ENCODE results near the gene TUBA1C. TPM values are rescaled to one million over a fixed set of nuclear protein-coding genes. Genes with fewer than 3 reads are reported as not detected.
"Not testable (repeated sequence)": the region's sequence is repeated elsewhere in the genome, so short reads cannot be mapped to it uniquely, and the experiment has no call there.

The TUBA1C gene
- polyA plus RNA-seq, 1 donor from 2014 or later, result 63.0 TPM

GRCh38 chr12:49277466-49277865, 12.6 kb downstream of the TUBA1C start:
- H3K9ac ChIP-seq (ENCODE audit: low read length), result no peak overlapping the region
- H3K9me2 ChIP-seq (ENCODE audit: insufficient read depth, low read length), result no peaks in the 10 kb centered on the region
- no peak overlapping the region for H3K4me2 ChIP-seq (ENCODE audit: low read length)
- H3K36me3 ChIP-seq (ENCODE audit: insufficient read depth, low read length), result no peaks in the 10 kb centered on the region
- no peak overlapping the region for H3K4me3 ChIP-seq (ENCODE audit: low read length)
- H3K9me3 ChIP-seq (ENCODE audit: low read length), result no peaks in the 10 kb centered on the region
- H4K20me1 ChIP-seq (ENCODE audit: insufficient read depth), result no peaks in the 10 kb centered on the region
- no peaks in the 10 kb centered on the region for H3K27me3 ChIP-seq (ENCODE audit: insufficient read depth, low read depth, low read length)
- H3K27ac ChIP-seq (ENCODE audit: low read length), result no peak overlapping the region
- TF ChIP-seq CTCF (IDR thresholded peaks at IDR 0.05; ENCODE audit: poor library complexity, severe bottlenecking) (no peak), REST (IDR thresholded peaks at IDR 0.05; ENCODE audit: borderline replicate concordance) (no peak)
- no peaks in the 10 kb centered on the region for H3F3A ChIP-seq (ENCODE audit: insufficient read depth, low read length, poor library complexity, severe bottlenecking)
- H2AFZ ChIP-seq (ENCODE audit: low read depth, low read length), result no peak overlapping the region
- H3K79me2 ChIP-seq (replicated peaks; ENCODE audit: insufficient read depth, low read length), result no peaks in the 10 kb centered on the region

- no peaks in the 10 kb centered on the region for H3K79me2 ChIP-seq (replicated peaks; ENCODE audit: insufficient read depth, low read length)
- H3K27me3 ChIP-seq (ENCODE audit: insufficient read depth, low read depth, low read length), result no peaks in the 10 kb centered on the region
- H3K9me3 ChIP-seq (ENCODE audit: low read length), result no peaks in the 10 kb centered on the region
- H3K9me2 ChIP-seq (ENCODE audit: insufficient read depth, low read length), result no peaks in the 10 kb centered on the region
- H3F3A ChIP-seq (ENCODE audit: insufficient read depth, low read length, poor library complexity, severe bottlenecking), result no peaks in the 10 kb centered on the region
- H4K20me1 ChIP-seq (ENCODE audit: insufficient read depth), result no peaks in the 10 kb centered on the region
- H3K4me3 ChIP-seq (ENCODE audit: low read length), result no peak overlapping the region
- H2AFZ ChIP-seq (ENCODE audit: low read depth, low read length), result no peak overlapping the region
- TF ChIP-seq RAD21 (conservative IDR thresholded peaks at IDR 0.05) (no peak), CTCF (IDR thresholded peaks at IDR 0.05; ENCODE audit: poor library complexity, severe bottlenecking) (no peak), REST (IDR thresholded peaks at IDR 0.05; ENCODE audit: borderline replicate concordance) (no peak), EP300 (conservative IDR thresholded peaks at IDR 0.05; ENCODE audit: poor library complexity, severe bottlenecking) (peak; percentile 40), TAF1 (IDR thresholded peaks at IDR 0.05; ENCODE audit: low read depth) (no peak), MXI1 (conservative IDR thresholded peaks at IDR 0.05; ENCODE audit: poor library complexity, severe bottlenecking) (no peak), POLR2AphosphoS5 (IDR thresholded peaks at IDR 0.05) (peak; percentile 35), EZH2 (IDR thresholded peaks at IDR 0.05; ENCODE audit: borderline replicate concordance, insufficient read depth, low read length, poor library complexity, severe bottlenecking) (no peak), SMC3 (conservative IDR thresholded peaks at IDR 0.05; ENCODE audit: poor library complexity) (no peak)
- peak overlapping the region; percentile 40 for H3K27ac ChIP-seq (ENCODE audit: low read length)
- no peak overlapping the region for H3K4me2 ChIP-seq (ENCODE audit: low read length)
- no peak overlapping the region for H3K9ac ChIP-seq (ENCODE audit: low read length)
- H3K36me3 ChIP-seq (ENCODE audit: insufficient read depth, low read length), result no peaks in the 10 kb centered on the region
These were observed 14.9 kb downstream of the TUBA1C start for GRCh38 chr12:49279706-49280159.

GRCh38 chr12:49280545-49280944, 15.7 kb downstream of the TUBA1C start:
- not testable (repeated sequence) for H3K36me3 ChIP-seq (ENCODE audit: insufficient read depth, low read length); H2AFZ ChIP-seq (ENCODE audit: low read depth, low read length); H3K9me3 ChIP-seq (ENCODE audit: low read length); H3K79me2 ChIP-seq (replicated peaks; ENCODE audit: insufficient read depth, low read length); H3K9me2 ChIP-seq (ENCODE audit: insufficient read depth, low read length); H3K4me2 ChIP-seq (ENCODE audit: low read length); H3K9ac ChIP-seq (ENCODE audit: low read length); H3K27ac ChIP-seq (ENCODE audit: low read length); H3K4me3 ChIP-seq (ENCODE audit: low read length); H4K20me1 ChIP-seq (ENCODE audit: insufficient read depth); H3F3A ChIP-seq (ENCODE audit: insufficient read depth, low read length, poor library complexity, severe bottlenecking); H3K27me3 ChIP-seq (ENCODE audit: insufficient read depth, low read depth, low read length)

Data from neural cell (in vitro differentiated cells).